Measurements from ENCODE around the gene PPIB.

The PPIB gene

GRCh38 chr15:64144192-64144564, 18.6 kb downstream of the PPIB start:
- H3K36me3 ChIP-seq (ENCODE audit: insufficient read depth, low read length): peaks cover 37% of the 10 kb centered on the region

GRCh38 chr15:64143276-64143675, 19.5 kb downstream of the PPIB start:
- H3K36me3 ChIP-seq (ENCODE audit: insufficient read depth, low read length): peaks cover 43% of the 10 kb centered on the region
- no peaks in the 10 kb centered on the region for H3K9me3 ChIP-seq (ENCODE audit: low read length)
- no peak overlapping the region for H2AFZ ChIP-seq (ENCODE audit: low read depth, low read length)

More at GRCh38 chr15:64144192-64144564, 18.6 kb downstream of the PPIB start:
- no peak overlapping the region for H2AFZ ChIP-seq (ENCODE audit: low read depth, low read length)
- H3K9me3 ChIP-seq (ENCODE audit: low read length): no peaks in the 10 kb centered on the region
- H3K4me1 ChIP-seq (ENCODE audit: insufficient read depth, low read length): no peaks in the 10 kb centered on the region
- no peak overlapping the region for H3K4me3 ChIP-seq (ENCODE audit: low read length)
- no peaks in the 10 kb centered on the region for H3K27me3 ChIP-seq (ENCODE audit: insufficient read depth, low read length)

GRCh38 chr15:64141798-64142512, 20.9 kb downstream of the PPIB start:
- Histone ChIP-seq H3K27me3 (ENCODE audit: insufficient read depth, low read length) (no peaks in the 10 kb centered on the region), H3K4me1 (ENCODE audit: insufficient read depth, low read length) (no peaks in the 10 kb centered on the region), H3K9me3 (ENCODE audit: low read length) (no peaks in the 10 kb centered on the region), H3K36me3 (ENCODE audit: insufficient read depth, low read length) (peaks cover 56% of the 10 kb centered on the region), H3K4me3 (ENCODE audit: low read length) (no peak overlapping the region), H2AFZ (ENCODE audit: low read depth, low read length) (no peak overlapping the region)

More at GRCh38 chr15:64143276-64143675, 19.5 kb downstream of the PPIB start:
- no peaks in the 10 kb centered on the region for H3K4me1 ChIP-seq (ENCODE audit: insufficient read depth, low read length)
- H3K4me3 ChIP-seq (ENCODE audit: low read length): no peak overlapping the region
- no peaks in the 10 kb centered on the region for H3K27me3 ChIP-seq (ENCODE audit: insufficient read depth, low read length)

- Histone ChIP-seq H3K4me1 (ENCODE audit: insufficient read depth, low read length) (no peaks in the 10 kb centered on the region), H3K9me3 (ENCODE audit: low read length) (no peaks in the 10 kb centered on the region), H3K4me3 (ENCODE audit: low read length) (no peak overlapping the region), H3K36me3 (ENCODE audit: insufficient read depth, low read length) (peaks cover 69% of the 10 kb centered on the region), H3K27me3 (ENCODE audit: insufficient read depth, low read length) (no peaks in the 10 kb centered on the region), H2AFZ (ENCODE audit: low read depth, low read length) (no peak overlapping the region)
Measured at GRCh38 chr15:64138331-64138941, 24.4 kb downstream of the PPIB start.

- Histone ChIP-seq H3K36me3 (ENCODE audit: insufficient read depth, low read length) (peaks cover 70% of the 10 kb centered on the region), H3K9me3 (ENCODE audit: low read length) (no peaks in the 10 kb centered on the region), H3K27me3 (ENCODE audit: insufficient read depth, low read length) (no peaks in the 10 kb centered on the region), H3K4me3 (ENCODE audit: low read length) (no peak overlapping the region), H3K4me1 (ENCODE audit: insufficient read depth, low read length) (no peaks in the 10 kb centered on the region), H2AFZ (ENCODE audit: low read depth, low read length) (no peak overlapping the region)
Measured at GRCh38 chr15:64137226-64137833, 25.5 kb downstream of the PPIB start.

- Histone ChIP-seq H3K9me3 (ENCODE audit: low read length) (no peaks in the 10 kb centered on the region), H3K4me3 (ENCODE audit: low read length) (no peak overlapping the region), H2AFZ (ENCODE audit: low read depth, low read length) (no peak overlapping the region), H3K36me3 (ENCODE audit: insufficient read depth, low read length) (peaks cover 72% of the 10 kb centered on the region), H3K4me1 (ENCODE audit: insufficient read depth, low read length) (no peaks in the 10 kb centered on the region), H3K27me3 (ENCODE audit: insufficient read depth, low read length) (no peaks in the 10 kb centered on the region)
Measured at GRCh38 chr15:64136347-64136746, 26.5 kb downstream of the PPIB start.

- no peak overlapping the region for H2AFZ ChIP-seq (ENCODE audit: low read depth, low read length)
- no peaks in the 10 kb centered on the region for H3K27me3 ChIP-seq (ENCODE audit: insufficient read depth, low read length)
- no peaks in the 10 kb centered on the region for H3K9me3 ChIP-seq (ENCODE audit: low read length)
- H3K4me3 ChIP-seq (ENCODE audit: low read length): no peak overlapping the region
- no peaks in the 10 kb centered on the region for H3K4me1 ChIP-seq (ENCODE audit: insufficient read depth, low read length)
- peaks cover 83% of the 10 kb centered on the region for H3K36me3 ChIP-seq (ENCODE audit: insufficient read depth, low read length)
Measured at GRCh38 chr15:64134345-64134829, 28.4 kb downstream of the PPIB start.

GRCh38 chr15:64133623-64134344, 29.0 kb downstream of the PPIB start:
- H2AFZ ChIP-seq (ENCODE audit: low read depth, low read length): no peak overlapping the region
- no peaks in the 10 kb centered on the region for H3K4me1 ChIP-seq (ENCODE audit: insufficient read depth, low read length)
- H3K36me3 ChIP-seq (ENCODE audit: insufficient read depth, low read length): peaks cover 86% of the 10 kb centered on the region
- no peaks in the 10 kb centered on the region for H3K9me3 ChIP-seq (ENCODE audit: low read length)
- no peak overlapping the region for H3K4me3 ChIP-seq (ENCODE audit: low read length)
- H3K27me3 ChIP-seq (ENCODE audit: insufficient read depth, low read length): no peaks in the 10 kb centered on the region

- H3K9me3 ChIP-seq (ENCODE audit: low read length): no peaks in the 10 kb centered on the region
- H3K4me3 ChIP-seq (ENCODE audit: low read length): no peak overlapping the region
- no peak overlapping the region for H2AFZ ChIP-seq (ENCODE audit: low read depth, low read length)
- H3K27me3 ChIP-seq (ENCODE audit: insufficient read depth, low read length): no peaks in the 10 kb centered on the region
- H3K4me1 ChIP-seq (ENCODE audit: insufficient read depth, low read length): no peaks in the 10 kb centered on the region
- peaks cover 85% of the 10 kb centered on the region for H3K36me3 ChIP-seq (ENCODE audit: insufficient read depth, low read length)
Measured at GRCh38 chr15:64132217-64132616, 30.6 kb downstream of the PPIB start.

- H2AFZ ChIP-seq (ENCODE audit: low read depth, low read length): no peak overlapping the region
- H3K4me3 ChIP-seq (ENCODE audit: low read length): no peak overlapping the region
- H3K27me3 ChIP-seq (ENCODE audit: insufficient read depth, low read length): no peaks in the 10 kb centered on the region
- H3K36me3 ChIP-seq (ENCODE audit: insufficient read depth, low read length): peaks cover 84% of the 10 kb centered on the region
- H3K4me1 ChIP-seq (ENCODE audit: insufficient read depth, low read length): no peaks in the 10 kb centered on the region
- H3K9me3 ChIP-seq (ENCODE audit: low read length): no peaks in the 10 kb centered on the region
Measured at GRCh38 chr15:64131547-64131946, 31.3 kb downstream of the PPIB start.

- H3K36me3 ChIP-seq (ENCODE audit: insufficient read depth, low read length): peaks cover 86% of the 10 kb centered on the region
- no peaks in the 10 kb centered on the region for H3K27me3 ChIP-seq (ENCODE audit: insufficient read depth, low read length)
- H3K9me3 ChIP-seq (ENCODE audit: low read length): no peaks in the 10 kb centered on the region
- H2AFZ ChIP-seq (ENCODE audit: low read depth, low read length): no peak overlapping the region
- H3K4me1 ChIP-seq (ENCODE audit: insufficient read depth, low read length): no peaks in the 10 kb centered on the region
- no peak overlapping the region for H3K4me3 ChIP-seq (ENCODE audit: low read length)
Measured at GRCh38 chr15:64130159-64130558, 32.7 kb downstream of the PPIB start.

GRCh38 chr15:64127521-64128270, 35.1 kb downstream of the PPIB start:
- no peak overlapping the region for H3K4me3 ChIP-seq (ENCODE audit: low read length)
- H3K9me3 ChIP-seq (ENCODE audit: low read length): no peaks in the 10 kb centered on the region
- no peaks in the 10 kb centered on the region for H3K4me1 ChIP-seq (ENCODE audit: insufficient read depth, low read length)
- no peaks in the 10 kb centered on the region for H3K27me3 ChIP-seq (ENCODE audit: insufficient read depth, low read length)
- no peak overlapping the region for H2AFZ ChIP-seq (ENCODE audit: low read depth, low read length)
- H3K36me3 ChIP-seq (ENCODE audit: insufficient read depth, low read length): peaks cover 86% of the 10 kb centered on the region
